Prostate gland (tissue), 2 donors: ENCODE results near the gene PLAAT5. TPM values are rescaled to one million over a fixed set of nuclear protein-coding genes. Genes with fewer than 3 reads are reported as not detected.
"Not testable (repeated sequence)": the region's sequence is repeated elsewhere in the genome, so short reads cannot be mapped to it uniquely, and the experiment has no call there.

ENCODE experiments used
- DNase-seq: peaks from one replicate; pipeline ENCODE4 v3.0.0-alpha.2; 2019; ENCODE audit warnings: low spot score
- H3K27ac ChIP-seq, 2 donors: fragments of 200-600 bp; sonication (generic); 2 replicates each; pipeline ENCODE4 v1.5.1; 2017 to 2019
- H3K27me3 ChIP-seq: fragments of 200-600 bp; sonication (generic); replicated peaks from 2 replicates; pipeline ENCODE4 v1.5.1; 2019; ENCODE audit not compliant: insufficient read depth
- H3K36me3 ChIP-seq, 2 donors: fragments of 200-600 bp; sonication (generic); 1 replicate in 1 of 2; 2 replicates in 1 of 2; pipeline versions ENCODE4 v1.5.1 to v1.8.1; 2017 to 2019
- H3K4me1 ChIP-seq: fragments of 200-600 bp; sonication (generic); replicated peaks from 2 replicates; pipeline ENCODE4 v1.5.1; 2019
- H3K4me3 ChIP-seq, 2 donors: fragments of 200-600 bp; sonication (generic); 2 replicates each; pipeline ENCODE4 v1.5.1; 2017 to 2019
- H3K9me3 ChIP-seq: fragments of 200-600 bp; sonication (generic); 2 replicates; pipeline ENCODE4 v1.5.1; 2017
- POLR2A ChIP-seq: fragments of 450-650 bp; IDR thresholded peaks from one replicate; pipeline ENCODE4 v1.6.1; 2016; ENCODE audit warnings: antibody characterized with exemption, mild to moderate bottlenecking
- POLR2AphosphoS5 ChIP-seq: sonication (generic); formaldehyde crosslinking; IDR thresholded peaks from one replicate; pipeline ENCODE4 v1.6.1; 2017; ENCODE audit warnings: antibody characterized with exemption
- WGBS: methylation state at CpG from one replicate; pipeline ENCODE4 v1.1.5; 2018; 5-methylcytosine and 5-hydroxymethylcytosine counted together
- intact Hi-C: fragments of 100-400 bp; cut with DNase I; formaldehyde crosslinking; loops from one replicate; pipeline ENCODE4 v1.14.2; 2022
- total RNA-seq, 2 donors: library from RNA; depleted of rRNA; stranded (reverse); fragments of >200 nt; gene quantifications; one replicate each; pipeline ENCODE4 v1.1.0, GENCODE V29; 2016
- TF ChIP-seq, protein P1 (sequence below), 4 experiments: fragments of 200-600 bp in 2 of 4; fragments of 450-650 bp in 2 of 4; sonication (generic) in 2 of 4; IDR thresholded peaks; 1 replicate in 3 of 4; 2 replicates in 1 of 4; pipeline ENCODE4 v1.5.1; 2016 to 2019; ENCODE audit warnings: antibody characterized with exemption in 4 of 4, mild to moderate bottlenecking in 2 of 4, moderate library complexity in 2 of 4

Gene PLAAT5
- total RNA-seq, 2 donors from 2014 or later: 25.7 TPM; not detected in 1

DNA sequence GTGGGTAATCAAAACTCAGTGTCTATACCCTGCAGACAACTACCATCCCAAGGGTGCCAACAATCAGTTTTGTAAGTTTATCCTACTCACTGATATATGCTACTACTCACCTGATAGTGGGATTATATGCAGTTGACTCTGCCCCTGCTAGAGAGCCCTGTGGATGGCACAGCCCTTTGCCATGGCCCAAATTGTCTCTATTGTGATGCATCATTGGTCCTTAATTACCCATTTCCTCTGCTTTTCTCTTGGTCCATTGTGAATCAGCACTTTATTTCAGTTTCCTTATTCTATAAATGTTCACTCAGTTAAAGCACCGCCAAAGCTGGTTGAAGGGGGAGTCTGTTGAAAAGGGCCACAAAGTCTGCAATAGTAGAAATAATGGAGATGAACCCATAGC lies 42.3 kb downstream of the PLAAT5 start:
- H3K27me3 ChIP-seq: no peaks in the 10 kb centered on the region
- WGBS: 35% methylated on average over 1 of the region's 1 CpG
- no peaks in the 10 kb centered on the region for H3K9me3 ChIP-seq
- H3K36me3 ChIP-seq: no peaks in the 10 kb centered on the region
- no peaks in the 10 kb centered on the region for H3K4me1 ChIP-seq
- no peak for DNase-seq
- H3K4me3 ChIP-seq: no peak overlapping the region
- H3K27ac ChIP-seq: no peak overlapping the region
- TF ChIP-seq POLR2A: no peak
- TF ChIP-seq POLR2AphosphoS5: no peak
- TF ChIP-seq, protein P1, sequence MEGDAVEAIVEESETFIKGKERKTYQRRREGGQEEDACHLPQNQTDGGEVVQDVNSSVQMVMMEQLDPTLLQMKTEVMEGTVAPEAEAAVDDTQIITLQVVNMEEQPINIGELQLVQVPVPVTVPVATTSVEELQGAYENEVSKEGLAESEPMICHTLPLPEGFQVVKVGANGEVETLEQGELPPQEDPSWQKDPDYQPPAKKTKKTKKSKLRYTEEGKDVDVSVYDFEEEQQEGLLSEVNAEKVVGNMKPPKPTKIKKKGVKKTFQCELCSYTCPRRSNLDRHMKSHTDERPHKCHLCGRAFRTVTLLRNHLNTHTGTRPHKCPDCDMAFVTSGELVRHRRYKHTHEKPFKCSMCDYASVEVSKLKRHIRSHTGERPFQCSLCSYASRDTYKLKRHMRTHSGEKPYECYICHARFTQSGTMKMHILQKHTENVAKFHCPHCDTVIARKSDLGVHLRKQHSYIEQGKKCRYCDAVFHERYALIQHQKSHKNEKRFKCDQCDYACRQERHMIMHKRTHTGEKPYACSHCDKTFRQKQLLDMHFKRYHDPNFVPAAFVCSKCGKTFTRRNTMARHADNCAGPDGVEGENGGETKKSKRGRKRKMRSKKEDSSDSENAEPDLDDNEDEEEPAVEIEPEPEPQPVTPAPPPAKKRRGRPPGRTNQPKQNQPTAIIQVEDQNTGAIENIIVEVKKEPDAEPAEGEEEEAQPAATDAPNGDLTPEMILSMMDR (IDR thresholded peaks at IDR 0.05): no peak
- intact Hi-C loops: no loop called here

DNA sequence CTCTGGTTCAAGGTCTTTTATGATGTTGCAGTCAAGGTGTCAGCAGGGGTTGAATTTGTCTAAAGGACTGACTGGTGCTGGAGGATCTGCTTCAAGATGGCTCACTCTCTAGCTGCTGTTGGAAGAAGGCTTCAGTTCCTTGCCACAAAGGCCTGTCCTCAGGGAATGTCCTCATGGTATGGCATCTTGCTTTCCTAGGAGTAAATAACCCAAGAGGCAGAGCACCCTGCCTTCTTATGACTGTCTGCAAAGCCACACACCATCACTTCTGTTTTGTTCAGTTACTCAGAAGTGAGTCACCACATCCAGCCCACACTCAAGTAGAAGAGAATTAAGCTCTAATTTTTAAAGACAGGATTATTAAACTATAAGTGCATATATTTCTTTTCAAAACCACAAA lies 45.2 kb downstream of the PLAAT5 start:
- Histone ChIP-seq H3K9me3 (no peaks in the 10 kb centered on the region), H3K27ac (no peak overlapping the region), H3K36me3 (no peaks in the 10 kb centered on the region), H3K4me1 (no peaks in the 10 kb centered on the region), H3K27me3 (no peaks in the 10 kb centered on the region), H3K4me3 (no peak overlapping the region)
- no peak for DNase-seq
- intact Hi-C loops: no loop called here
- TF ChIP-seq, protein P1 (IDR thresholded peaks at IDR 0.05): no peak
- no peak for TF ChIP-seq POLR2A
- TF ChIP-seq POLR2AphosphoS5: no peak

DNA sequence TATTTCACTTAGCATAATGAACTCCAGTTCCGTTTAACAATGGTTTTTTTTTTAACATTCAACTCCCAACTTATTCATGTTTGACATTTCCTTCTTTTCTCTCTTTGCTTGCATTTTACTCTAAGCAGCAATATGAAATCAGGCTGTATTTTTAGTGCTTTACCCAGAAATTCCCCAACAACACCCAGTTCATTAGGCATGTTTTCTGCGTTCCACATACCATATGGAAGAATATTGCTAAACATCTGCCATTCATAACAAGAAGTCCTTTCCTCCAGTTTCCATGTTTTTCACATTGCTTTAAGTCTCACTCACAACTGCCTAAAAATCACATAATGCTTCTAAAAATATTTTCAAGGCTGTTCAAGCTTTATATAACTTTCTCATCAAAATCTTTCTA lies 45.8 kb downstream of the PLAAT5 start:
- Histone ChIP-seq H3K9me3 (no peaks in the 10 kb centered on the region), H3K27me3 (no peaks in the 10 kb centered on the region), H3K4me3 (no peak overlapping the region), H3K27ac (no peak overlapping the region), H3K4me1 (no peaks in the 10 kb centered on the region), H3K36me3 (no peaks in the 10 kb centered on the region)
- WGBS: 63% methylated on average over 2 of the region's 2 CpGs
- intact Hi-C loops: no loop called here
- DNase-seq: no peak
- TF ChIP-seq POLR2A (no peak), POLR2AphosphoS5 (no peak)
- TF ChIP-seq, protein P1 (IDR thresholded peaks at IDR 0.05): no peak

DNA sequence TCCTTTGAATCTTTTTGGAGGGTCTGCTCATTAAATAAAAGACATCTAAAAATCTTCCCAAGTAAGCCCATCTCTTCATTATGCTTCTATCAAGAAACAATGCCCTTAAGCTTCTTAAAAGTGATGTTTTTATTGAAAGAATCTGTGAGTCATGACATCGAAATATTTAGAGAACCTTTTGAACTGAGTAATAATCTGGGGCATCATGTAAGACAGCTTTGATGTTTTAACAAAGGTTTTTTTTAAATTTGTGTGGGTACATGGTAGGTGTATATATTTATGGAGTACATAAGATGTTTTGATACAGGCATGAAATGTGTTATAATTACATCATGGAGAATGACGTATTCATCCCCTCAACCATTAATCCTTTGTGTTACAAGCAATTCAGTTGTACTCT lies 46.8 kb downstream of the PLAAT5 start:
- H3K27ac ChIP-seq: no peak overlapping the region
- H3K27me3 ChIP-seq: no peaks in the 10 kb centered on the region
- TF ChIP-seq POLR2A (no peak), POLR2AphosphoS5 (no peak)
- TF ChIP-seq, protein P1 (IDR thresholded peaks at IDR 0.05): no peak
- intact Hi-C loops: no loop called here
- no peak overlapping the region for H3K4me3 ChIP-seq
- H3K9me3 ChIP-seq: no peaks in the 10 kb centered on the region
- H3K36me3 ChIP-seq: no peaks in the 10 kb centered on the region
- no peaks in the 10 kb centered on the region for H3K4me1 ChIP-seq
- 33% methylated on average over 2 of the region's 2 CpGs for WGBS
- DNase-seq: no peak

DNA sequence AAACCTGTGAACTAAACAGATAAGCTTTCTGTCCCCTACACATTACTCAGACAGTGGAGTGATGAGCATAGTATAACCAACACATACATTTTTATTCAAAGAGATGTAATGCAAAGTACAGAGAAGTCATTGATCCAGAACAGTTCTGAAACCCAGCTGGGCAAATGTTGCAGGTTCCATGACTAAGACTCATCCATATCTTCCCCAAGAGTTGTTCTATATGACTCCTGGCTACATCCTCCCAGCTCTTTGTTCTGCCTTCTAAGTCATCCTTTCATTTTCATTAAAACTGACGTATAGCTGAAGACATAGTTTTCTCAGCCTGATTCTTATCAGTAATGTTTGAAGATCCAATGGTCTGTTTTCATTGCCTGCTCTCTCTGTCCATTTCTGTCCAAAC lies 47.3 kb downstream of the PLAAT5 start:
- WGBS: 22% methylated on average over 1 of the region's 1 CpG
- no peaks in the 10 kb centered on the region for H3K4me1 ChIP-seq

DNA sequence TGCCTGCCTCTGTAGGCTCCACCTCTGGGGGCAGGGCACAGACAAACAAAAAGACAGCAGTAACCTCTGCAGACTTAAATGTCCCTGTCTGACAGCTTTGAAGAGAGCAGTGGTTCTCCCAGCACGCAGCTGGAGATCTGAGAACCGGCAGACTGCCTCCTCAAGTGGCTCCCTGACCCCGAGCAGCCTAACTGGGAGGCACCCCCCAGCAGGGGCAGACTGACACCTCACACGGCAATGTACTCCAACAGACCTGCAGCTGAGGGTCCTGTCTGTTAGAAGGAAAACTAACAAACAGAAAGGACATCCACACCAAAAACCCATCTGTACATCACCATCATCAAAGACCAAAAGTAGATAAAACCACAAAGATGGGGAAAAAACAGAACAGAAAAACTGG lies 55.1 kb downstream of the PLAAT5 start:
- H3K9me3 ChIP-seq, H3K36me3 ChIP-seq, intact Hi-C loops, DNase-seq, H3K4me3 ChIP-seq, H3K27me3 ChIP-seq, H3K4me1 ChIP-seq, H3K27ac ChIP-seq: not testable (repeated sequence)
- WGBS: 0% methylated on average over 4 of the region's 4 CpGs

More for the DNA sequence above, 47.3 kb downstream of the PLAAT5 start:
- Histone ChIP-seq H3K27me3 (no peaks in the 10 kb centered on the region), H3K4me3 (no peak overlapping the region), H3K36me3 (no peaks in the 10 kb centered on the region), H3K27ac (no peak overlapping the region), H3K9me3 (no peaks in the 10 kb centered on the region)
- intact Hi-C loops: no loop called here
- TF ChIP-seq POLR2AphosphoS5: no peak
- no peak for TF ChIP-seq POLR2A
- TF ChIP-seq, protein P1 (IDR thresholded peaks at IDR 0.05): no peak
- no peak for DNase-seq

DNA sequence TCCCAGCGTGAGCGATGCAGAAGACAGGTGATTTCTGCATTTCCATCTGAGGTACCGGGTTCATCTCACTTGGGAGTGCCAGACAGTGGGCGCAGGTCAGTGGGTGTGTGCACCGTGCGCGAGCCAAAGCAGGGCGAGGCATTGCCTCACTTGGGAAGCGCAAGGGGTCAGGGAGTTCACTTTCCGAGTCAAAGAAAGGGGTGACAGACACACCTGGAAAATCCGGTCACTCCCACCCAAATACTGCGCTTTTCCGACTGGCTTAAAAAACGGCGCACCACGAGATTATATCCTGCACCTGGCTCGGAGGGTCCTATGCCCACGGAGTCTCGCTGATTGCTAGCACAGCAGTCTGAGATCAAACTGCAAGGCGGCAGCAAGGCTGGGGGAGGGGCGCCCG lies 55.6 kb downstream of the PLAAT5 start:
- H3K4me1 ChIP-seq, DNase-seq, H3K9me3 ChIP-seq, H3K36me3 ChIP-seq, H3K27me3 ChIP-seq, intact Hi-C loops, H3K4me3 ChIP-seq, H3K27ac ChIP-seq: not testable (repeated sequence)
- 78% methylated on average over 19 of the region's 22 CpGs for WGBS

DNA sequence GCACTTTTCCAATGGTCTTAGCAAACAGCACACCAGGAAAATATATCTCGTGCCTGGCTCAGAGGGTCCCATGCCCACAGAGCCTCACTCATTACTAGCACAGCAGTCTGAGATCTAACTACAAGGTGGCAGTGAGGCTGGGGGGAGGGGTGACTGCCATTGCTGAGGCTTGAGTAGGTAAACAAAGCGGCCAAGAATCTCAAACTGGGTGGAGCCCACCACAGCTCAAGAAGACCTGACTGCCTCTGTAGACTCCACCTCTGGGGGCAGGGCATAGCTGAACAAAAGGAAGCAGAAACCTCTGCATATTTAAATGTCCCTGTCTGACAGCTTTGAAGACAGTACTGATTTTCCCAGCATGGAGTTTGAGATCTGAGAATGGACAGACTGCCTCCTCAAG lies 60.2 kb downstream of the PLAAT5 start:
- H3K4me3 ChIP-seq, H3K27ac ChIP-seq, H3K27me3 ChIP-seq, H3K36me3 ChIP-seq, intact Hi-C loops, DNase-seq, H3K4me1 ChIP-seq, H3K9me3 ChIP-seq: not testable (repeated sequence)
- 50% methylated on average over 2 of the region's 2 CpGs for WGBS
